K562 (cell line): ENCODE measurements around the gene SLC28A1. TPM values are rescaled to one million over a fixed set of nuclear protein-coding genes. Genes with fewer than 3 reads are reported as not detected.

ENCODE experiments used
- ATAC-seq: fragments of 200-7000 bp; cut with Tn5 transposase; 3 replicates; pipeline ENCODE4 v1.9.1; 2020; ENCODE audit warnings: moderate library complexity
- BruUV-seq: library from RNA; stranded (reverse); fragments of 400-500 nt; replicated peaks from 2 replicates; lab custom pipeline; 2021; lab: Mats Ljungman, UMichigan
- CTCF ChIA-PET: fragments of 300-600 bp; formaldehyde crosslinking; extraction: SDS; loops from one replicate; lab custom pipeline; 2021; ENCODE audit warnings: low intra/inter-chr PET ratio; lab: Yijun Ruan, JAX
- POLR2A ChIA-PET: fragments of 300-600, 350-650 bp; sonication (Branson Sonifier 250); formaldehyde crosslinking; extraction: SDS; loops from one replicate; lab custom pipeline; 2021; ENCODE audit warnings: antibody characterized with exemption, inconsistent platforms; lab: Yijun Ruan, JAX
- DNase-seq, 4 experiments: peaks; one replicate each; pipeline versions ENCODE4 v3.0.0 to v3.0.0-alpha.2; 2011 to 2018; ENCODE audit warnings: low spot score in 3 of 4, mixed read lengths in 3 of 4; ENCODE audit errors: extremely low read depth in 1 of 4
- FAIRE-seq: peaks from 2 replicates; lab custom pipeline; 2011; peaks lifted over from hg19 to GRCh38; lab: Jason Lieb, UNC
- H2AFZ ChIP-seq: 2 replicates; pipeline ENCODE4 v1.6.0; 2011; ENCODE audit warnings: low read depth, low read length, control low read depth, inconsistent platforms
- H3K27ac ChIP-seq: fragments of 200-600 bp; 3 replicates; pipeline ENCODE4 v1.8.0; 2011; ENCODE audit warnings: low read depth, mild to moderate bottlenecking, control low read depth, inconsistent platforms, low read length, moderate library complexity, mixed read lengths; ENCODE audit errors: extremely low read depth
- H3K27me3 ChIP-seq, 2 experiments: fragments of 300-600 bp in 1 of 2; 2 replicates in 1 of 2; 3 replicates in 1 of 2; pipeline versions ENCODE4 v1.6.0 to v1.8.0; 2011; ENCODE audit warnings: inconsistent platforms in 2 of 2, low read length in 2 of 2, mild to moderate bottlenecking in 1 of 2, mixed read lengths in 1 of 2, moderate library complexity in 1 of 2; ENCODE audit not compliant: control insufficient read depth in 2 of 2, insufficient read depth in 2 of 2
- H3K36me3 ChIP-seq: fragments of 300-600 bp; 3 replicates; pipeline ENCODE4 v1.8.0; 2011; ENCODE audit warnings: mild to moderate bottlenecking, low read length, inconsistent platforms; ENCODE audit not compliant: control insufficient read depth, insufficient read depth
- H3K4me1 ChIP-seq, 2 experiments: fragments of 200-600 bp in 1 of 2; replicated peaks in 1 of 2; 2 replicates in 1 of 2; 3 replicates in 1 of 2; pipeline versions ENCODE4 v1.5.1 to v1.8.0; 2011; ENCODE audit warnings: inconsistent platforms in 2 of 2, low read length in 2 of 2, mild to moderate bottlenecking in 1 of 2, mixed read lengths in 1 of 2, moderate library complexity in 1 of 2; ENCODE audit not compliant: control insufficient read depth in 2 of 2, insufficient read depth in 2 of 2
- H3K4me2 ChIP-seq: 2 replicates; pipeline ENCODE4 v1.6.1; 2011; ENCODE audit warnings: low read length, control low read depth, inconsistent platforms, mixed read lengths; ENCODE audit not compliant: insufficient read depth
- H3K4me3 ChIP-seq: fragments of 200-600 bp; sonication (generic), shearing (Covaris generic); 2 replicates; pipeline ENCODE4 v1.5.1; 2016; ENCODE audit warnings: control low read depth, inconsistent platforms
- H3K79me2 ChIP-seq: fragments of 200-600 bp; 3 replicates; pipeline ENCODE4 v1.8.0; 2011; ENCODE audit warnings: low read length, inconsistent platforms; ENCODE audit not compliant: control insufficient read depth, insufficient read depth
- H3K9ac ChIP-seq, 2 experiments: 2 replicates each; pipeline versions ENCODE4 v1.6.0 to v1.6.1; 2011; ENCODE audit warnings: low read depth in 2 of 2, low read length in 2 of 2, control low read depth in 1 of 2, inconsistent platforms in 1 of 2, mild to moderate bottlenecking in 1 of 2, mixed read lengths in 1 of 2; ENCODE audit not compliant: insufficient read depth in 1 of 2
- H3K9me1 ChIP-seq: one replicate; pipeline ENCODE4 v1.6.0; 2011; ENCODE audit warnings: inconsistent platforms, mild to moderate bottlenecking, low read length, moderate library complexity; ENCODE audit not compliant: control insufficient read depth, insufficient read depth
- H3K9me3 ChIP-seq: replicated peaks from 2 replicates; pipeline ENCODE4 v1.5.1; 2011; ENCODE audit warnings: low read depth, low read length, inconsistent platforms; ENCODE audit not compliant: control insufficient read depth, insufficient read depth
- H4K20me1 ChIP-seq: replicated peaks from 2 replicates; pipeline ENCODE4 v1.6.1; 2011; ENCODE audit warnings: low read length, inconsistent platforms, mixed read lengths; ENCODE audit not compliant: control insufficient read depth, insufficient read depth
- CBX1 ChIP-seq: sonication (generic); IDR thresholded peaks from 2 replicates; pipeline ENCODE4 v1.6.1; 2016; ENCODE audit warnings: antibody characterized with exemption, low read depth, mild to moderate bottlenecking
- RAD21 ChIP-seq, 2 experiments: fragments of 250-450 bp in 1 of 2; fragments of 450-650 bp in 1 of 2; sonication (Bioruptor Pico) in 1 of 2; formaldehyde crosslinking in 1 of 2; IDR thresholded peaks in 1 of 2; conservative IDR thresholded peaks in 1 of 2; 2 replicates each; pipeline versions ENCODE4 v1.4.0 to v1.8.0; 2020 to 2022; ENCODE audit warnings: mild to moderate bottlenecking in 2 of 2, moderate library complexity in 1 of 2
- WGBS: fragments of 100-300 bp; shearing (Covaris generic); methylation state at CpG from one replicate; pipeline ENCODE4 v1.1.6; 2016; ENCODE audit warnings: low coverage, mixed read lengths; ENCODE audit not compliant: insufficient coverage; ENCODE audit errors: missing lambda C conversion rate; 5-methylcytosine and 5-hydroxymethylcytosine counted together
- in situ Hi-C: fragments of 300-500 bp; cut with MboI; formaldehyde crosslinking; loops from 4 replicates; pipeline ENCODE4 v1.15.0; 2018; ENCODE audit warnings: inconsistent platforms, mixed read lengths
- intact Hi-C: fragments of 100-400 bp; cut with micrococcal nuclease; formaldehyde crosslinking; loops from 2 replicates; pipeline ENCODE4 v1.14.2; 2022
- polyA plus RNA-seq, 8 experiments: library from polyadenylated mRNA; depleted of rRNA in 4 of 8; stranded (reverse) in 5 of 8; unstranded in 3 of 8; fragments of >200 nt; fragmentation: Nextera tagmentation in 2 of 8; fragmentation: Illumina TruSeq in 1 of 8; extraction: Ambion mirVana in 2 of 8; extraction: Trizol in 1 of 8; gene quantifications; 2 replicates each; pipeline versions ENCODE4 v1.2.1 to v1.2.3, GENCODE V29; 2011 to 2014; ENCODE audit warnings: inconsistent platforms in 1 of 8, missing spikeins in 1 of 8
- total RNA-seq, 7 experiments: library from RNA; depleted of rRNA in 6 of 7; stranded (reverse); fragments of >200 nt in 6 of 7; fragmentation: Illumina TruSeq in 2 of 7; extraction: Trizol in 2 of 7; gene quantifications; 2 replicates each; pipeline versions ENCODE4 v1.2.1 to v1.2.3, GENCODE V29; 2011 to 2021; ENCODE audit warnings: low replicate concordance in 1 of 7
- TF ChIP-seq, protein P1 (sequence below), 3 experiments: IDR thresholded peaks in 2 of 3; conservative IDR thresholded peaks in 1 of 3; 2 replicates each; pipeline ENCODE4 v1.5.1; 2011 to 2012; ENCODE audit warnings: low read length in 3 of 3, mild to moderate bottlenecking in 3 of 3, control low read depth in 2 of 3, improper control_type of control experiment in 1 of 3, inconsistent platforms in 1 of 3, low read depth in 1 of 3, mixed read lengths in 1 of 3, moderate library complexity in 1 of 3; ENCODE audit not compliant: insufficient read depth in 2 of 3

The SLC28A1 gene
- total and polyA plus RNA-seq, 9 of the 15 experiments (the other 6 are each of a cell fraction or from before 2014, with no cell fraction given), result 0.04 TPM; not detected in 8

DNA sequence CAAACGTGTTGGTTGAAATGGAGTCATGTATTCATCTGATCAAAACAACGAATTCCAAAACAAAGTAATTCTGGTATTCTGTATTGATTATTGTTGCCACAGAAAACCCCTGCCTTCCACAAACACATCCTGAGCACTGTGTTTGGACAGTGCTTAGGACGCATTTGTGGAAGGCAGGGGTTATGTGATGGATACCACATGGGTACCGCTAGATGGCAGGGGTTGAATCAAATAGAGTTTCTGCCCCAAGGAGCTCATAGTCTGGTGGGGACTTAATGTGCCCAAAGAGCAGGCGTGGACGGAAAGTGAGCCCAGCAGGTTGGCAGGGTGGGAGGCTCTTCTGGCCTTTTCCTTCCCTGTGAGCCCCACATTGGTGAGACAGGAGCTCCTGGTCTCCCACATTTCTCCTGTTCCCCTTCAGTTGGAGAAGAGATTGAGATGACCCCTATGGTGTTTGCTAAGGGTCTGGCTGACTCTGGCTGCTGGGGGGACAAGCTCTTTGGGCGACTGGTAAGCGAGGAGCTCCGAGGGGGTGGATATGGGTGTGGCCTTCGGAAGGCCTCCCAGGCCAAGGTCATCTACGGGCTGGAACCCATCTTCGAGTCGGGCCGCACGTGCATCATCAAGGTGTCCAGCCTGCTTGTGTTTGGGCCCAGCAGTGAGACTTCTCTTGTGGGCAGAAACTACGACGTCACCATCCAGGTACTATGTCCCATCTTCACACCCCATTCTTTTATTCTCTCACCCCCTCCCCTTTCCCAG lies 22.1 kb upstream of the SLC28A1 start:
- in situ Hi-C loops, result no loop called here
- POLR2A ChIA-PET, result interaction anchor here (0.7 to 2.1 kb wide), 5 partner anchors 8 to 30 kb away, joined by 3 to 5 read pairs (median 3); no protein-coding TSS in a partner anchor
- no peak overlapping the region for H3K4me2 ChIP-seq

More for the DNA sequence above, 22.1 kb upstream of the SLC28A1 start:
- Histone ChIP-seq H3K4me1 (peaks cover 0 to 4% of the 10 kb centered on the region in 2 experiments; a peak in 2 of 5 replicates), H3K9me3 (no peaks in the 10 kb centered on the region), H3K36me3 (no peaks in the 10 kb centered on the region), H3K79me2 (no peaks in the 10 kb centered on the region), H3K27ac (no peak overlapping the region), H4K20me1 (no peaks in the 10 kb centered on the region; the same call in 1 of the 2 replicates), H3K27me3 (peaks cover 21 to 52% of the 10 kb centered on the region in 2 experiments; a peak in 4 of 5 replicates), H3K4me3 (no peak overlapping the region), H3K9me1 (no peaks in the 10 kb centered on the region), H3K9ac (no peak overlapping the region), H2AFZ (no peak overlapping the region)
- FAIRE-seq (no peak), DNase-seq (peak in 1 of 4 experiments; percentile 32), ATAC-seq (peak; percentile 66)
- TF ChIP-seq, protein P1, sequence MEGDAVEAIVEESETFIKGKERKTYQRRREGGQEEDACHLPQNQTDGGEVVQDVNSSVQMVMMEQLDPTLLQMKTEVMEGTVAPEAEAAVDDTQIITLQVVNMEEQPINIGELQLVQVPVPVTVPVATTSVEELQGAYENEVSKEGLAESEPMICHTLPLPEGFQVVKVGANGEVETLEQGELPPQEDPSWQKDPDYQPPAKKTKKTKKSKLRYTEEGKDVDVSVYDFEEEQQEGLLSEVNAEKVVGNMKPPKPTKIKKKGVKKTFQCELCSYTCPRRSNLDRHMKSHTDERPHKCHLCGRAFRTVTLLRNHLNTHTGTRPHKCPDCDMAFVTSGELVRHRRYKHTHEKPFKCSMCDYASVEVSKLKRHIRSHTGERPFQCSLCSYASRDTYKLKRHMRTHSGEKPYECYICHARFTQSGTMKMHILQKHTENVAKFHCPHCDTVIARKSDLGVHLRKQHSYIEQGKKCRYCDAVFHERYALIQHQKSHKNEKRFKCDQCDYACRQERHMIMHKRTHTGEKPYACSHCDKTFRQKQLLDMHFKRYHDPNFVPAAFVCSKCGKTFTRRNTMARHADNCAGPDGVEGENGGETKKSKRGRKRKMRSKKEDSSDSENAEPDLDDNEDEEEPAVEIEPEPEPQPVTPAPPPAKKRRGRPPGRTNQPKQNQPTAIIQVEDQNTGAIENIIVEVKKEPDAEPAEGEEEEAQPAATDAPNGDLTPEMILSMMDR (IDR thresholded peaks at IDR 0.05 in 2 of 3, conservative IDR thresholded peaks at IDR 0.05 in 1 of 3; ENCODE audit: insufficient read depth in 2 of 3, low read depth in 1 of 3, low read length in 3 of 3), result peak; percentile 36 to 39 (median 39); a peak in 4 of 6 replicates
- peak in 1 of 2 experiments; percentile 24; a peak in 1 of 4 replicates for TF ChIP-seq RAD21 (CRISPR knock-in tag; conservative IDR thresholded peaks at IDR 0.05 in 1 of 2, IDR thresholded peaks at IDR 0.05 in 1 of 2)
- no peak for TF ChIP-seq CBX1
- 4% methylated on average over 17 of the region's 17 CpGs for WGBS
- intact Hi-C loops, result loop anchor here (5.0 kb wide), 1 partner anchor 65 kb away; no protein-coding TSS in a partner anchor
- BruUV-seq, result no TSS peak
- CTCF ChIA-PET, result interaction anchor here (1.1 kb wide), 1 partner anchor 186 kb away, joined by 3 read pairs; no protein-coding TSS in a partner anchor
